GM12865 (cell line): Measurements from ENCODE around the gene VILL.

Experiments used
- DNase-seq: peaks from one replicate; pipeline ENCODE4 v3.0.0; 2010; ENCODE audit warnings: low read depth
- H3K4me3 ChIP-seq: 2 replicates; pipeline ENCODE4 v1.5.1; 2011; ENCODE audit warnings: mild to moderate bottlenecking, low read depth, low read length, control low read depth
- TF ChIP-seq, protein P1 (sequence below): IDR thresholded peaks from 2 replicates; pipeline ENCODE4 v1.5.1; 2011; ENCODE audit warnings: low read length, control low read depth, low read depth, inconsistent platforms; ENCODE audit not compliant: insufficient read depth; ENCODE audit errors: missing control alignments

Gene VILL

DNA sequence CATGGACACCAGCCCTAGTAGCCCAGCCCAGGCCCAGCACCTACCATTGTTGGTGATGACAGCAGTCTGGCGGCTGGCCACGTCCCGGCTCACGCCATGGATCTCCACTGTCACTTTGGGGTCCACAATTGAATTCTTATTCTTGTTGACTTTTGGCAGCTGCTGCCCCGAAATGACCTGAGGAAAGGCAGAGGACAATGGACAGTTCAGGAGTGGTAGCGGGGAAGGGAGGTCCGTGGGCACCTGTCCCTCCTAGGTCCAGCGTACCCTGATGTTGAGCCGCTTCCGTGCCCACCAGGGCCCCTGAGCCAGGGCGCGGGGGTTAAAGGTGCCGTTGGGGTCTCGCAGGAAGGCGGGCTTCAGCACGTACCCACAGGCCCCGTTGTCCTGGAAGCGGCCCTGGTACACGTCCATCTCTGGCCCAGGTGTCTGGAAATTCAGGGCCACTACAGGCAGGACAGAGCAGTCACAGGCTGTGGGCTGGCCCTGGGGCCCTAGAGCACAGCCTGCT, 17.7 kb downstream of the VILL start:
- TF ChIP-seq, protein P1, sequence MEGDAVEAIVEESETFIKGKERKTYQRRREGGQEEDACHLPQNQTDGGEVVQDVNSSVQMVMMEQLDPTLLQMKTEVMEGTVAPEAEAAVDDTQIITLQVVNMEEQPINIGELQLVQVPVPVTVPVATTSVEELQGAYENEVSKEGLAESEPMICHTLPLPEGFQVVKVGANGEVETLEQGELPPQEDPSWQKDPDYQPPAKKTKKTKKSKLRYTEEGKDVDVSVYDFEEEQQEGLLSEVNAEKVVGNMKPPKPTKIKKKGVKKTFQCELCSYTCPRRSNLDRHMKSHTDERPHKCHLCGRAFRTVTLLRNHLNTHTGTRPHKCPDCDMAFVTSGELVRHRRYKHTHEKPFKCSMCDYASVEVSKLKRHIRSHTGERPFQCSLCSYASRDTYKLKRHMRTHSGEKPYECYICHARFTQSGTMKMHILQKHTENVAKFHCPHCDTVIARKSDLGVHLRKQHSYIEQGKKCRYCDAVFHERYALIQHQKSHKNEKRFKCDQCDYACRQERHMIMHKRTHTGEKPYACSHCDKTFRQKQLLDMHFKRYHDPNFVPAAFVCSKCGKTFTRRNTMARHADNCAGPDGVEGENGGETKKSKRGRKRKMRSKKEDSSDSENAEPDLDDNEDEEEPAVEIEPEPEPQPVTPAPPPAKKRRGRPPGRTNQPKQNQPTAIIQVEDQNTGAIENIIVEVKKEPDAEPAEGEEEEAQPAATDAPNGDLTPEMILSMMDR: no peak
- H3K4me3 ChIP-seq: no peak overlapping the region
- no peak for DNase-seq

DNA sequence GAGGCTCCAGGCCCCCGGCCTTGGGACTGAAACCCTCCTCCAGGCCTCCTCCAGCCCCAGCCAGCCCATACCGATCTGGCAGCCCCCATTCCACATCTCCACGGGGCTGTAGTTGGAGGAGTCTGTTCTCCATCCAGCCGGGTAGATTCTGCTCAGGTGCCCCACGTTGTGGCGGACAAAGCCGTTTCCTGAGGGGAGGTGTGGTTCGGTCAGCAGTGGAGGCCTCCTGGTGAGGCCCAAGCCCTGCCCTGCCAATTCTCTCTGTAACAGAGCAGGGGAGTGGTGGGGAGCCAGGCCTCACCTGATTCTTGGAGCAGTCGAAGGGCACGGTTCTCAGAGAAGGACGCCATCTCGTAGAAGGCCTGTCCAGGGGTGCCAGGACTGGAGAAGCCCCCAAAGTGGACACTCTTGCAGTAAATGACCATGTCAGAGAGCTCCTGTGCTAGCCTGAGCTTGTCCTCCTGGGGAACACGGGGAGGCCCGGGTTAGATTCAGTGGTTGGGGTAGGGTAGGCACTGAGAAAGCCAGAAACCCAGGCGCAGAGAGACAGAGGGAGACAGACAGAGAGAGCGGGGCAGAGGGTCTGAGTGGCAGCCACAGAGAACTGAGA, 18.5 kb downstream of the VILL start:
- H3K4me3 ChIP-seq: no peak overlapping the region
- TF ChIP-seq, protein P1: no peak
- DNase-seq: no peak

DNA sequence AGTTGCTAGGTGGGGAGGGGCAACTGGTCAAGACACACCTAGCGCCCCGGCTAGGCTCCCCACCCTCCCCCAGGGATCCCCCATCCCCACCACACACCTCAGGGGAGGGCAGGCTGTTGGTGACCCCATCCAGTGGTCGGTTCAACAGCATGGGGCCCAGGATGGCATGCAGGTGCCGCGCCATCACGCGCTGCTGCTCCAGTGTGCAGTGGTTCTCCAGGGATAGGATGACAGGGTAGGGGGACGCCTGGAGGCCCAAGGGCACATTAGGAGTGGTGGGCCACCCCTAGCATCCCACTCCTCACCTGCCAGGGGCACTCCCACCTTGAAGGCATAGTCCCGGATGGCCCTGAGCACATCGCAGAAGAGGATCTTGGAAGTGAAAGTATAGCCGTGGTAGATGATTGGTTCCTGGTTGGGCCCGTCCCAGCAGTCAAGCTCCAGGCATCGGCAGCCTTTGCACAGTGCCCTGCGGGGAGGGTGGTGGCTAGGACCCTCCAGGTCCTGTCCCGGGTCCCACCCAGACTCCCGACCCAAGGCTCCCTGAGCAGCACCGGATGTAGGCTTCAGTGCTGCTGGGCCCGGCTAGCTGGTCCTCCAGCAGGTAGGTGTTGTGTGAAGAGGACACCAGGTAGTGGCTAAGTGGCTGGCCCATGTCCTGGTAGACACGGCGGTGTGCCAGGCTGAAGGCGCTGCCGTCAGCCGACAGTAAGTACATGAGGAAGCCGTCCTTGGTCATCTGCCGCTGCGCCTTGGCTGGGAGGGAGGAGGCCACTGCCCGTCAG, 19.4 kb downstream of the VILL start:
- DNase-seq: no peak
- TF ChIP-seq, protein P1: no peak
- no peak overlapping the region for H3K4me3 ChIP-seq

DNA sequence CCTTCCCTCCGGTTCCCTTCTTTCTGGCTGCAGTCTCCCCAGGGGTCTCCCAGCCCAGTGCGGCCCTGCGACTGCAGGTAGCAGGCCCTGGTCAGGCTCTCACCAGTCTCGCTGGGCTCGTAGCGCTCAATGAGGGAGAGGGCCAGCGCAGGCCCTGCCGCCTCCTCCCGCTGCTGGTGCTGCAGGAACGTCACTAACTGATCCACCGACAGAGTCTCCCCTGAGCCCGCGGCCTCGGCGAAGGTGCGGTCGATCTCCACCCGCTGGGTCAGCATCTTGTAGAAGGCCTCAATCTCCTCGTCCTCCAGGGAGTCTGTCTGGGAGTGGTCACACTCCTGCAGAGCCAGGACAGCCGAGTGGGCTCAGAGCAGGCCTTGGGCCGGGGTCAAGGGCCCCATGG, 20.5 kb downstream of the VILL start:
- no peak for DNase-seq
- no peak overlapping the region for H3K4me3 ChIP-seq
- TF ChIP-seq, protein P1: no peak

DNA sequence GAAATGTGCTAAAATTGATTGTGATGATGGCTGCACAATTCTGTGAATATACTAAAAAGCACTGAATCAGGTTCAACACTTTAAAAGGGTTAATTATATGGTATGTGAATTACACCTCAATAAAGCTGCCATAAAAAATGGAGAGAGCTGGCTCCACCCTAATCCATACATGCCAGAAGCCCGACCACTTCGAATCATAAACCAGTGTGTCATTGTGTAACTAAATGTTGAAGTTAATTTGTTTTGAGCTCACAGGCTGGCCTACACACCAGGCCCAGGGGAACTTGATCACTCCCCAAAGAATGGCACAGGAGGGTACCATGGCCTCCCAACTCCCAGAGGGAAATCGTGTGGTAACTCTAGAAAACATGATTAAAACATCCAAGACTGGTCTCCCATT, 24.9 kb downstream of the VILL start:
- DNase-seq: no peak
- H3K4me3 ChIP-seq: no peak overlapping the region
- TF ChIP-seq, protein P1: no peak

DNA sequence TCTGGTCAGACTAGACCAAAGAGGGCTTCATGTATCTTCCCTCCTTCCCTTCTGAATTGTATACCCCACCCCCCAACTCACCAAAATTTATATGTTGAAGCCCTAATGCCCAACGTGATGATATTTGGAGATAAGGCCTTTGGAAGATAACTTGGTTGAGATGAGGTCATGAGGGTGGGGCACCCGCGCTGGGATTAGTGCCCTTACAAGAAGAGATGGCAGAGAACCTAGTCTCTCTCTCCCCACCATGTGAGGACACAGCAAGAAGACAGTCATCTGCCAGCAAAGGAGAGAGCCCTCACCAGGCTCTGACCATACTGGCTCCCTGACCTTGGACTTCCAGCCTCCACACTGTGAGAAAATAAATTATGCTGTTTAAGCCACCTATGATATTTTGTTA, 25.4 kb downstream of the VILL start:
- TF ChIP-seq, protein P1: no peak
- no peak overlapping the region for H3K4me3 ChIP-seq

More for the DNA sequence above, 25.4 kb downstream of the VILL start:
- no peak for DNase-seq
